ENCODE results near the gene ATP5MC2.

GRCh38 chr12:53675701-53676607, at the start of gene ATP5MC2:
- peak; percentile 96 for TF ChIP-seq POLR2AphosphoS5 (IDR thresholded peaks at IDR 0.05; ENCODE audit: borderline replicate concordance, low read depth, low read length)
- TF ChIP-seq EZH2 (IDR thresholded peaks at IDR 0.05): no peak
